HG03558 (cell line): ENCODE results near the gene ARL2.

ENCODE experiments used
- ATAC-seq: cut with Tn5 transposase; IDR thresholded peaks from one replicate; pipeline ENCODE4 v1.9.1; 2021; ENCODE audit warnings: moderate number of reproducible peaks; ENCODE audit not compliant: unreplicated experiment; ENCODE audit errors: extremely low read depth

ARL2 gene

DNA sequence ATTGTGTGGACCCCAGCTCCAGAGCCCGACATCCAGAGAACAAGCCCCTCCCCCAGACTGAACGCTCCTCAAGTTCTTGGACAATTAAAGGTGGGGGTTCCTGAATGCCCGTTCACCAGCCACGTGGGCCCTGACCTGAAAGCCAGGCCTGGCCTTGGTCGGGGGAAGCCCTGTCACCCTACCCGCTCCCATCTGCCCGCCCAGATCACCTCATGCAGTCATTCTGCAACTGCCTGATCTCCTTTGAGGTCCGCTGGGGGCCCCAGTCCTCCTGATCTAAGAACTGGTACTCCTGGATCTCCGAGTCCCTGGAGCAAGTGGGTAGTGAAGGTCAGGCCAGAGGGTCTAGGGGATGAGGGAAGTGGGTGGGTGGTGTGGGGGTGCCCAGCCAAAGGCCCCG is 53.5 kb downstream of the ARL2 start:
- ATAC-seq, result no peak

- ATAC-seq, result no peak
Measured at GRCh38 chr11:65069217-65069616, 55.3 kb downstream of the ARL2 start.
